ENCODE results near the gene TTLL10. TPM values are rescaled to one million over a fixed set of nuclear protein-coding genes. Genes with fewer than 3 reads are reported as not detected.
"Not testable (repeated sequence)": the region's sequence is repeated elsewhere in the genome, so short reads cannot be mapped to it uniquely, and the experiment has no call there.

TTLL10 gene
- total and polyA plus RNA-seq, 7 experiments from 2014 or later: 0.58 to 0.80 TPM; not detected in 5

DNA sequence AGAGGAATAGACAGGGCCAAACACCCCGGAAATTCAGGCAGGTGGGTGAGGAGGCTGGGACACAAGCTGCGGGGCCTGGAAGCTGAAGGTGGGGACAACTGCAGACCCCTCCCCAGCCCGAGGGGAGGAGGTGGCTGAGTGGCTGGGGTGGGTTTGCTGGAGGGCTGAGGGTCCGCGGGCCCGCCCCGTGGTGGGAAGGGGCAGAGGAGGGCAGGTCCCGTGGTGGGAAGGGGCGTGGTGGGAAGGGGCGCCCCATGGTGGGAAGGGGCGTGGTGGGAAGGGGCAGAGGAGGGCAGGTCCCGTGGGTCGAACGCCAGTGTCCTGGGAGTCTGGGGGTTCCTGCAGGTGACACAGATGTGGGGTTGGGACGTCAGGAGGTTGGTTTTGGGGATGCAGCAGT is 24.3 kb upstream of the TTLL10 start:
- H3K4me3 Mint-ChIP-seq: no peak overlapping the region
- no peaks in the 10 kb centered on the region for H3K27me3 ChIP-seq (ENCODE audit: control insufficient read depth in 2 of 2, insufficient read depth in 2 of 2, low read length in 2 of 2)
- ChIA-PET CTCF (no interaction called here), POLR2A (no interaction called here)
- H3K4me1 ChIP-seq (ENCODE audit: control insufficient read depth in 2 of 2, insufficient read depth in 2 of 2, low read length in 2 of 2): peaks cover 0 to 10% of the 10 kb centered on the region in 2 donors
- intact Hi-C loops (cut with micrococcal nuclease): no loop called here
- H3K27me3 Mint-ChIP-seq: no peaks in the 10 kb centered on the region
- ATAC-seq: no peak
- H3K9me3 ChIP-seq (ENCODE audit: control insufficient read depth in 2 of 3, low read length in 3 of 3): peaks cover 0 to 14% (median 3%) of the 10 kb centered on the region in 3 experiments
- DNase-seq: no peak
- peaks cover 0 to 13% (median 9%) of the 10 kb centered on the region in 7 donors for H3K4me1 Mint-ChIP-seq
- H3K36me3 Mint-ChIP-seq: peaks cover 0 to 18% (median 0%) of the 10 kb centered on the region in 5 donors
- no peak overlapping the region for H3K4me3 ChIP-seq (ENCODE audit: low read length)
- no peaks in the 10 kb centered on the region for H3K36me3 ChIP-seq (ENCODE audit: control insufficient read depth in 2 of 3, insufficient read depth in 3 of 3, low read length in 3 of 3)
- H3K27ac Mint-ChIP-seq: peak overlapping the region in 1 of 9 donors; percentile 24
- H3K27ac ChIP-seq (ENCODE audit: low read depth, low read length): no peak overlapping the region
- H3K9me3 Mint-ChIP-seq: peaks cover 0 to 21% (median 11%) of the 10 kb centered on the region in 11 donors

DNA sequence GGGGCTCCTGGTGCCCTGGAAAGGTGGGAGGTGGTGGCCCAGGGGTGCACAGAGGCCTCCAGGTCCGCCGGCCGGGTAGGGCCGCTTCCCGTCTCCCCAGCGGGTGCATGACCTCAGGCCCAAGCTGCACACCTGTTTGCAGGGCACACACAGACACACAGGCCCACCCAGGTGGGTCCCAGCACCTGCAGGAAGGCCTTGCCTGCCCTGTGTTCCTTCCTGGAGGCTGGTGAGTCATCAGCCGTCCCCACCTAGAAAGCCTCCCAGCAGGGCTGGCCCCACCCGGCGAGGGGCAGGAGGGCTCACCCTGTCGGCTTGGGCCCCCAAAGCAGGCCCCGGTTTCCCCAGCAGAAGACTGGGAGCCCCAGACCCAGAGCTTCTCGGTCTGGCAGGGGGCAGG is 23.6 kb upstream of the TTLL10 start:
- CTCF ChIA-PET: no interaction called here
- ATAC-seq: no peak

DNA sequence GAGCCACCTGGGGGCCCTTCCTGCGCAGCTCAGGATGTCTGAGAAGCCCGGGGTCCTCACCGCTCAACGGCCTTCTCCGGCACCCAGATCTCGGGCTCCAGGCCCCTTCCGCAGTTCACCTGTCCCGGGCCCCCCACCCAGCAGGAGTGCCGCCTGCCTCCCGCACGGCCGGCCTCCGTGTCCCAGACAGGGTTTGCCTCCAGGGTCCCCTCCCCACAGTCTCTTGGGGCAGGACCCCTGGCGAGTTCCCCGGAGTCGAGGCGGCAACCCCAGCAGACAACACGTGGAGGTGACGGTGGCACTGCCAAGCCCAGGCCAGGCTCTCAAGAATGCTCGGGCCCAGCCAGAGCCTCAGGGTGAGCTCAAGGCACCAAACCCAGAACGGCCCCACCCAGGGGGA is 22.4 kb upstream of the TTLL10 start:
- no peak overlapping the region for H3K4me3 Mint-ChIP-seq
- peaks cover 0 to 13% (median 8%) of the 10 kb centered on the region in 7 donors for H3K4me1 Mint-ChIP-seq
- Histone ChIP-seq H3K4me3 (ENCODE audit: low read length) (no peak overlapping the region), H3K27ac (ENCODE audit: low read depth, low read length) (no peak overlapping the region), H3K27me3 (ENCODE audit: control insufficient read depth in 2 of 2, insufficient read depth in 2 of 2, low read length in 2 of 2) (no peaks in the 10 kb centered on the region), H3K4me1 (ENCODE audit: control insufficient read depth in 2 of 2, insufficient read depth in 2 of 2, low read length in 2 of 2) (no peaks in the 10 kb centered on the region), H3K36me3 (ENCODE audit: control insufficient read depth in 2 of 3, insufficient read depth in 3 of 3, low read length in 3 of 3) (no peaks in the 10 kb centered on the region), H3K9me3 (ENCODE audit: control insufficient read depth in 2 of 3, low read length in 3 of 3) (peaks cover 0 to 21% (median 3%) of the 10 kb centered on the region in 3 experiments)
- CTCF ChIA-PET: no interaction called here
- DNase-seq (no peak), ATAC-seq (no peak)
- peaks cover 0 to 19% (median 0%) of the 10 kb centered on the region in 5 donors for H3K36me3 Mint-ChIP-seq
- H3K9me3 Mint-ChIP-seq: peaks cover 0 to 22% (median 13%) of the 10 kb centered on the region in 11 donors
- POLR2A ChIA-PET: no interaction called here
- no peaks in the 10 kb centered on the region for H3K27me3 Mint-ChIP-seq
- intact Hi-C loops (cut with micrococcal nuclease): no loop called here
- H3K27ac Mint-ChIP-seq: no peak overlapping the region

More for the DNA sequence above, 23.6 kb upstream of the TTLL10 start:
- no peak for DNase-seq
- no peak overlapping the region for H3K4me3 ChIP-seq (ENCODE audit: low read length)
- peaks cover 0 to 14% (median 3%) of the 10 kb centered on the region in 3 experiments for H3K9me3 ChIP-seq (ENCODE audit: control insufficient read depth in 2 of 3, low read length in 3 of 3)
- POLR2A ChIA-PET: no interaction called here
- peaks cover 0 to 21% (median 11%) of the 10 kb centered on the region in 11 donors for H3K9me3 Mint-ChIP-seq
- H3K4me1 ChIP-seq (ENCODE audit: control insufficient read depth in 2 of 2, insufficient read depth in 2 of 2, low read length in 2 of 2): peaks cover 0 to 3% of the 10 kb centered on the region in 2 donors
- H3K4me3 Mint-ChIP-seq: no peak overlapping the region
- H3K36me3 Mint-ChIP-seq: peaks cover 0 to 18% (median 0%) of the 10 kb centered on the region in 5 donors
- H3K27ac Mint-ChIP-seq: no peak overlapping the region
- intact Hi-C loops (cut with micrococcal nuclease): no loop called here
- H3K27ac ChIP-seq (ENCODE audit: low read depth, low read length): no peak overlapping the region
- H3K36me3 ChIP-seq (ENCODE audit: control insufficient read depth in 2 of 3, insufficient read depth in 3 of 3, low read length in 3 of 3): no peaks in the 10 kb centered on the region
- no peaks in the 10 kb centered on the region for H3K27me3 Mint-ChIP-seq
- H3K27me3 ChIP-seq (ENCODE audit: control insufficient read depth in 2 of 2, insufficient read depth in 2 of 2, low read length in 2 of 2): no peaks in the 10 kb centered on the region
- H3K4me1 Mint-ChIP-seq: peaks cover 0 to 13% (median 9%) of the 10 kb centered on the region in 7 donors

DNA sequence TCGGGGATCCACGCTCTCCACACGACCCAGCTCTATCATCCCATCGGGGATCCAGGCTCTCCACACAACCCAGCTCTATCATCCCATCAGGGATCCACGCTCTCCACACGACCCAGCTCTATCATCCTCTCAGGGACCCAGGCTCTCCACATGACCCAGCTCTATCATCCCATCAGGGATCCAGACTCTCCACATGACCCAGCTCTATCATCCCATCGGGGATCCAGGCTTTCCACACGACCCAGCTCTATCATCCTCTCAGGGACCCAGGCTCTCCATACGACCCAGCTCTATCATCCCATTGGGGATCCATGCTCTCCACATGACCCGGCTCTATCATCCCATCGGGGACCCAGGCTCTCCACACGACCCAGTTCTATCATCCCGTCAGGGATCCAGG is 21.2 kb upstream of the TTLL10 start:
- H3K9me3 Mint-ChIP-seq: peaks cover 0 to 22% (median 13%) of the 10 kb centered on the region in 11 donors
- H3K27ac ChIP-seq (ENCODE audit: low read depth, low read length); H3K4me1 ChIP-seq (ENCODE audit: control insufficient read depth in 2 of 2, insufficient read depth in 2 of 2, low read length in 2 of 2); ATAC-seq; H3K36me3 ChIP-seq (ENCODE audit: control insufficient read depth in 2 of 3, insufficient read depth in 3 of 3, low read length in 3 of 3); H3K4me3 ChIP-seq (ENCODE audit: low read length); H3K27me3 ChIP-seq (ENCODE audit: control insufficient read depth in 2 of 2, insufficient read depth in 2 of 2, low read length in 2 of 2); CTCF ChIA-PET; DNase-seq; intact Hi-C loops (cut with micrococcal nuclease); H3K27me3 Mint-ChIP-seq; H3K4me3 Mint-ChIP-seq: not testable (repeated sequence)
- POLR2A ChIA-PET: interaction anchor here (0.6 to 0.7 kb wide), 3 partner anchors 36 to 1163 kb away, joined by 3 to 6 read pairs (median 3); no protein-coding TSS in a partner anchor
- H3K36me3 Mint-ChIP-seq: peaks cover 0 to 19% (median 0%) of the 10 kb centered on the region in 5 donors
- peaks cover 0 to 21% (median 3%) of the 10 kb centered on the region in 3 experiments for H3K9me3 ChIP-seq (ENCODE audit: control insufficient read depth in 2 of 3, low read length in 3 of 3)
- H3K4me1 Mint-ChIP-seq: peaks cover 0 to 13% (median 9%) of the 10 kb centered on the region in 7 donors
- peak overlapping the region; percentile 43 to 92 (median 66) for H3K27ac Mint-ChIP-seq

DNA sequence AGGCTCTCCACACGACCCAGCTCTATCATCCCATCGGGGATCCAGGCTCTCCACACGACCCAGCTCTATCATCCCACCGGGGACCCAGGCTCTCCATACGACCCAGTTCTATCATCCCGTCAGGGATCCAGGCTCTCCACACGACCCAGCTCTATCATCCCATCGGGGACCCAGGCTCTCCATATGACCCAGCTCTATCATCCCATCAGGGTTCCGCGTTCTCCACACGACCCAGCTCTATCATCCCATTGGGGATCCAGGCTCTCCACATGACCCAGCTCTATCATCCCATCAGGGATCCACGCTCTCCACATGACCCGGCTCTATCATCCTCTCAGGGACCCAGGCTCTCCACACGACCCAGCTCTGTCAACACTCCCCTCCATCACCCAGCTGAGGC is 20.5 kb upstream of the TTLL10 start:
- H3K4me1 ChIP-seq (ENCODE audit: control insufficient read depth in 2 of 2, insufficient read depth in 2 of 2, low read length in 2 of 2); H3K36me3 ChIP-seq (ENCODE audit: control insufficient read depth in 2 of 3, insufficient read depth in 3 of 3, low read length in 3 of 3); H3K4me3 Mint-ChIP-seq; ATAC-seq; H3K27me3 ChIP-seq (ENCODE audit: control insufficient read depth in 2 of 2, insufficient read depth in 2 of 2, low read length in 2 of 2); POLR2A ChIA-PET; H3K4me3 ChIP-seq (ENCODE audit: low read length); DNase-seq; H3K27ac ChIP-seq (ENCODE audit: low read depth, low read length); H3K27me3 Mint-ChIP-seq; intact Hi-C loops (cut with micrococcal nuclease): not testable (repeated sequence)
- Mint-ChIP-seq H3K36me3 (peaks cover 0 to 19% (median 0%) of the 10 kb centered on the region in 5 donors), H3K4me1 (peaks cover 0 to 13% (median 9%) of the 10 kb centered on the region in 7 donors), H3K9me3 (peaks cover 0 to 22% (median 13%) of the 10 kb centered on the region in 11 donors), H3K27ac (peak overlapping the region in 8 of 9 donors; percentile 43 to 92 (median 71))
- CTCF ChIA-PET: interaction anchor here (0.7 kb wide), 1 partner anchor 150 kb away, joined by 6 read pairs; no protein-coding TSS in a partner anchor
- H3K9me3 ChIP-seq (ENCODE audit: control insufficient read depth in 2 of 3, low read length in 3 of 3): peaks cover 0 to 21% (median 3%) of the 10 kb centered on the region in 3 experiments

DNA sequence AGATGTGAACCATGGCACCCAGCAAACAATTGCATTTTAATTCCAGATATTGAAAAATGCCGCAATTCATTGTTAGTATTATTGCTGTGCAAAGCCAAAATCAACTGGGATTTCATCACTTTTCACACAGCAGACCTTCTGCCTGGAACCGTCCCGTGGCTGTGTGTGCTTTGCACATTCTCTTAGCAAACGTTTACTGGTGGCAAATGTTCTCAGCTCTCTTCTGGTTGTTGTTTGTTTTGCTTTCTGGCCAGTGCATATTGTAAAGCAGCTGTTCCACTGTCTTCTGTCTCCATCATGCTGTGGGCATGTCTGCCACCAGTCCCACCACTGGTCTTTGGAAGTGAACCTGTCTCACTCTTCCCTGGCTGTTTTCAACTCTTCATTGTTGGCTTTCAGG is 19.8 kb upstream of the TTLL10 start:
- Histone ChIP-seq H3K9me3 (ENCODE audit: control insufficient read depth in 2 of 3, low read length in 3 of 3) (peaks cover 0 to 21% (median 3%) of the 10 kb centered on the region in 3 experiments), H3K4me3 (ENCODE audit: low read length) (no peak overlapping the region), H3K4me1 (ENCODE audit: control insufficient read depth in 2 of 2, insufficient read depth in 2 of 2, low read length in 2 of 2) (peaks cover 4 to 5% of the 10 kb centered on the region in 2 donors), H3K36me3 (ENCODE audit: control insufficient read depth in 2 of 3, insufficient read depth in 3 of 3, low read length in 3 of 3) (no peaks in the 10 kb centered on the region), H3K27me3 (ENCODE audit: control insufficient read depth in 2 of 2, insufficient read depth in 2 of 2, low read length in 2 of 2) (no peaks in the 10 kb centered on the region), H3K27ac (ENCODE audit: low read depth, low read length) (no peak overlapping the region)
- Mint-ChIP-seq H3K9me3 (peaks cover 0 to 22% (median 13%) of the 10 kb centered on the region in 11 donors), H3K27ac (peak overlapping the region in 6 of 9 donors; percentile 43 to 84 (median 71)), H3K4me1 (peaks cover 0 to 13% (median 9%) of the 10 kb centered on the region in 7 donors), H3K36me3 (peaks cover 0 to 19% (median 0%) of the 10 kb centered on the region in 5 donors), H3K27me3 (no peaks in the 10 kb centered on the region), H3K4me3 (no peak overlapping the region)
- ATAC-seq (no peak), DNase-seq (no peak)
- CTCF ChIA-PET: no interaction called here
- POLR2A ChIA-PET: no interaction called here
- intact Hi-C loops (cut with micrococcal nuclease): no loop called here

DNA sequence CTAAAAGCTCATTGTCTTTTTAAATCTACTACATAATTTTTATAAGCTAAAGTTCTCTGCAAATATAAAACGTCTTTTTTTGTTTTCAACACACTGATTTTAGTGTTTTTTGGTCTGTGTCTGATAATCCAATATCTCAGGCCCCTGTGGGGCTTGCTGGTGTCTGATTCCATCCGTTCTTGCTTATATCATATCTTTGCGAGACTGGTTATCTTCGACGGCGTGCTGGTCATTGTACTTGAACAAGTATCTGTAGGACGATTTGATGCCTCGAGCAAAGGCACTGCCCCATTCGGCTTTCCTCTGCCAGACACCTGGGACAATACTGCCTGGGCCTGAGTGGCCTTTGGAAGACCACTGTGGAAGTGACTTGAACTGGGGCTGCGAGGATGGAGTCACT is 18.4 kb upstream of the TTLL10 start:
- Mint-ChIP-seq H3K27me3 (no peaks in the 10 kb centered on the region), H3K27ac (peak overlapping the region in 2 of 9 donors; percentile 20 to 88), H3K4me1 (peaks cover 0 to 13% (median 9%) of the 10 kb centered on the region in 7 donors), H3K4me3 (peak overlapping the region in 1 of 10 donors; percentile 23), H3K36me3 (peaks cover 0 to 19% (median 0%) of the 10 kb centered on the region in 5 donors), H3K9me3 (peaks cover 0 to 22% (median 13%) of the 10 kb centered on the region in 11 donors)
- intact Hi-C loops (cut with micrococcal nuclease): loop anchor here in 1 of 2 donors (5.0 kb wide), 2 partner anchors 47 to 88 kb away; no protein-coding TSS in a partner anchor
- Histone ChIP-seq H3K4me3 (ENCODE audit: low read length) (no peak overlapping the region), H3K36me3 (ENCODE audit: control insufficient read depth in 2 of 3, insufficient read depth in 3 of 3, low read length in 3 of 3) (no peaks in the 10 kb centered on the region), H3K27me3 (ENCODE audit: control insufficient read depth in 2 of 2, insufficient read depth in 2 of 2, low read length in 2 of 2) (no peaks in the 10 kb centered on the region), H3K9me3 (ENCODE audit: control insufficient read depth in 2 of 3, low read length in 3 of 3) (peaks cover 0 to 21% (median 3%) of the 10 kb centered on the region in 3 experiments), H3K4me1 (ENCODE audit: control insufficient read depth in 2 of 2, insufficient read depth in 2 of 2, low read length in 2 of 2) (peaks cover 4 to 5% of the 10 kb centered on the region in 2 donors), H3K27ac (ENCODE audit: low read depth, low read length) (no peak overlapping the region)
- ChIA-PET CTCF (no interaction called here), POLR2A (interaction anchor here (0.6 kb wide), 1 partner anchor 730 kb away, joined by 3 read pairs; no protein-coding TSS in a partner anchor)
- ATAC-seq (no peak), DNase-seq (no peak)

Data from naive thymus-derived CD4-positive, alpha-beta T cell (primary cell).